ENCODE measurements around the gene GREB1L.

The GREB1L gene

DNA sequence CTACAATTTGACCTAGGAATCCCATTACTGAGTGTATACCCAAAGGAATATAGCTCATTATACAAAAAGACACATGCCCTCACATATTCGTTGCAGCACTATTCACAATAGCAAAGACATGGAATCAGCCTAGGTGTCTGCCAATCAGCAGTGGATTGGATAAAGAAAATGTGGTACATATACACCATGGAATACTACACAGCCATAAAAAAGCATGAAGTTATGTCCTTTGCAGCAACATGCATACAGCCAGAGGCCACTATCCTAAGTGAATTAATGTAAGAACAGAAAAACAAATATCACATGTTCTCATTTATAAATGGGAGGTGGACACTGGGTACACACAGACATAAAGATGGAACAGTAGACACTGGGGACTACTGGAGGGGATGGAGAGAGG, 54.0 kb downstream of the GREB1L start:
- H3K27ac ChIP-seq: no peak overlapping the region
- TF ChIP-seq, protein P1, sequence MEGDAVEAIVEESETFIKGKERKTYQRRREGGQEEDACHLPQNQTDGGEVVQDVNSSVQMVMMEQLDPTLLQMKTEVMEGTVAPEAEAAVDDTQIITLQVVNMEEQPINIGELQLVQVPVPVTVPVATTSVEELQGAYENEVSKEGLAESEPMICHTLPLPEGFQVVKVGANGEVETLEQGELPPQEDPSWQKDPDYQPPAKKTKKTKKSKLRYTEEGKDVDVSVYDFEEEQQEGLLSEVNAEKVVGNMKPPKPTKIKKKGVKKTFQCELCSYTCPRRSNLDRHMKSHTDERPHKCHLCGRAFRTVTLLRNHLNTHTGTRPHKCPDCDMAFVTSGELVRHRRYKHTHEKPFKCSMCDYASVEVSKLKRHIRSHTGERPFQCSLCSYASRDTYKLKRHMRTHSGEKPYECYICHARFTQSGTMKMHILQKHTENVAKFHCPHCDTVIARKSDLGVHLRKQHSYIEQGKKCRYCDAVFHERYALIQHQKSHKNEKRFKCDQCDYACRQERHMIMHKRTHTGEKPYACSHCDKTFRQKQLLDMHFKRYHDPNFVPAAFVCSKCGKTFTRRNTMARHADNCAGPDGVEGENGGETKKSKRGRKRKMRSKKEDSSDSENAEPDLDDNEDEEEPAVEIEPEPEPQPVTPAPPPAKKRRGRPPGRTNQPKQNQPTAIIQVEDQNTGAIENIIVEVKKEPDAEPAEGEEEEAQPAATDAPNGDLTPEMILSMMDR (conservative IDR thresholded peaks at IDR 0.05): no peak

DNA sequence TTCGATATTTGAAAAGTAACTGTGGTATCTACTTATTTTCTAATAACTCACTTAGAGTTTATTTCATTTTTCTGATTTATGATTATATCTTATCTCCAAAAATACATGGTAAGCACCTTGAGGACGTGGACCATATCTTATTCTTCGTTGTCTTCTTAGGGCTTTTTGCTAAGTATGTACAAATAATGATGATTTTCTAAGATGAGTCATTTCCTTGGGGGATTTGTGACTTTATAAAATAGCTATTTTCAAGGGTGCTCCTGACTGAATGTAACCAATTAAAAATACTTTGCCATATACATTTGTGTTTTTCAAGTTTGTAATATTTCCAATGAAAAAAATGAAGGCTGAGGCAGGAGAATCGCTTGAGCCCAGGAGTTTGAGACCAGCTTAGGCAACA, 56.3 kb downstream of the GREB1L start:
- TF ChIP-seq, protein P1 (conservative IDR thresholded peaks at IDR 0.05): no peak

DNA sequence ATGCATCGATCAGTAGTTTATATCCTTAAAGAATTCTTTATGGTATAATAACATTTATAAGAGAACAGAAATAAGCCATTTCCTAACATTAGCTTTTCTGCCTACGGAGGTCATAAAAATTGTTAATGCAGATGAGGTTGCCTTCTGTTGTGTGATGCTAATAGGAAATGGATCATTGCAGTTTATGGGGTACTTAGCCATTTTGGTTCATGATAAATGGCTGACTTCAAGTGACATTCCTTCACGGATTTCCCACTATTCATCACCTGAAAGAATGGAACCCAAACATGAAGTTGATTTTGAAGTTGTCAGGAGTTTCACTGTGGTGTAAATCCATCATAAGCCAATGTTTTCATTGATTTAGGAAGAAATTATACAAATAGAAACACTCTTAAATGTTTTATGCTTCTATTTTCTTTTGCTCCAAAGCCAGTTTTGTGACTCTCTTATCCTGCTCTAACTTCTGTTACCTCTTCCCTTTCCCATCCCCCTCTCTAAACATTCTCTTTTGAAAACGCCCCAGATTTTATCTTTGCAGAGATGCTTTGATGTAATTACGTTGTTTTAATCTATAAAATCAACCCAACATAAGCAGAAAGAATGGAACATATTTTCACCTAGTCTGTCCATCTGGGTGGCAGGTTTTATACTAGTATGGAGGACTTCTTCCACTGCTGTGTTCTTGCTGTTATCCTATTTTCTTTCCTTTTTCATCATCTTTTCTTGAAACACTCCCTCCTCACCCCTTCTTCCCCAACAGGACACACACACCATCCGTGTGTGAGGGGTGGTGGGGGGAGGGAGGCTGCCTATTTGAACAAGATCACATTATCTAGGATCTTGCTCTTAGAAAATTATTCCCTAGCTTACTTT, 58.2 kb downstream of the GREB1L start:
- TF ChIP-seq, protein P1 (conservative IDR thresholded peaks at IDR 0.05): no peak
- H3K27ac ChIP-seq: peak overlapping the region; percentile 82

More for the DNA sequence above, 56.3 kb downstream of the GREB1L start:
- H3K27ac ChIP-seq: no peak overlapping the region

DNA sequence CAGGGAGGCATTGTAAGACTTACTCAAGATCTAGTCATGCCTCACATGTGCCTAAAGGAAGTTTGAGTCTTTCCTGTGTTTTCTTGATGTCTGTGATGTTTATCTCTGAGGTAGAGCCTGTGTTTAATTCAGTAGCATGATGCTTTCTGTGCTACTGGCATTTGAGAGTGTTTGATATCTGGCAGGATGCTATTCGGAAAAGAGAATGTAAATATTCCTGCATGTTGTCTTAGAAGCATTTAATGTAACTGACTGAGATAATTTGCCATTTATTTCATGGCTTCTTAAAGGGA, 58.8 kb downstream of the GREB1L start:
- TF ChIP-seq, protein P1 (conservative IDR thresholded peaks at IDR 0.05): no peak
- H3K27ac ChIP-seq: peak overlapping the region; percentile 82

DNA sequence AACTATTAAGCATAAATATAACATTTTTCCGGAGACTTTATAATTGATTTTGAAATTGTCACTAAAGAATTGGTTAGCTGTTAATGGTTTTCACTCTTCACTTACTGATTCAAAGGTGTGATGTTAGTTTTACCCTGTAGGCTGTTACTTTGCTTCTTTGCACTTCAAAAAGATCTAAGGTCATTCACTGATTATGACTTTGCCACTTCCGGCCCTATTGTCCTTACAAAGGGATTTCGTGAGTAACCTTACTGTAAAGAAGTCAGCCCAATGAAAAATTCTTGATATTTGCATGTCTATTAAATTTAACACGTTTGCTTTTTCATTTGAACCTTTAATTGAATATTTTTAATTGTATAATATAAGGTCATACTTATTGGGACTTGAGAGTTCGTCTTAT, 61.4 kb downstream of the GREB1L start:
- TF ChIP-seq, protein P1 (conservative IDR thresholded peaks at IDR 0.05): no peak
- no peak overlapping the region for H3K27ac ChIP-seq

DNA sequence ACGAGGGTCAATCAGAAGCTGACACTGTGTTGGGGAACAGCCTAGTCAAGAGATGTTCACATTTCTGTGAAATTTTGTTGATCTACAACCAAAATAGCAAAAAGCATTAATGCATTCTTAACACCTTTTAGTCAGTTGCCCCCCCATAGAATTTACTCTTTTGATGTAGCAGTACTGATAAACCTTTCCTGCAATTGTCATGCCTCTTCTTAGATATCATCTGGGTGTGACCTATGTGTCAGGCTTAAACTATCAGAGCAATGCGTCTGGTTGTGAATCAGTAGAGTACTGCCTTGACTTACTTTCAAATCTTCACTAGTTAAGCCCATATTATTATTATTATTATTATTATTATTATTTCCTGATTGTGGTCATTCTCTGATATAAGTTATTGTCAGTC, 61.9 kb downstream of the GREB1L start:
- TF ChIP-seq, protein P1 (conservative IDR thresholded peaks at IDR 0.05): no peak

DNA sequence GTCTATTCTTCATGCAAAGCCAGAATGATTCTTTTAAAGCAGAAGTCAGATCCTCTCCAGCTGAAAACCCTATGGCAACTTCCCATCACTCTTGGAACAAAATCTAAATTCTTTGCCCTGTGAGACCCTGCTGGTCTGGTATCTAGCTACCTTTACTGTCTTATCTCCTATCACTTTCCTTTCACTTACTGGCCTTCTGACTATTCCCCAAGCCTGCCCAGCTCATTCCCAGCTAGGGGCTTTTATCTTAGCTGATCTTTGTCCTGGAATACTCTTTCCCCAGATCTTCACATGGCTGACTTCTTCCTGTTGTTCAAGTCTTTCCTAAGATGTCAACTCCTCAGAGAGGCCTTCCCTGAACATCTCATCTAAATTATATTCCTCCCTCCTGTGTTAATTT, 63.6 kb downstream of the GREB1L start:
- no peak overlapping the region for H3K27ac ChIP-seq
- TF ChIP-seq, protein P1 (conservative IDR thresholded peaks at IDR 0.05): no peak

More for the DNA sequence above, 61.9 kb downstream of the GREB1L start:
- H3K27ac ChIP-seq: no peak overlapping the region

Data from VCaP (cell line).